Thoracic aorta (tissue), 2 donors: ENCODE data around the gene ENHO. TPM values are rescaled to one million over a fixed set of nuclear protein-coding genes. Genes with fewer than 3 reads are reported as not detected.
A peak's percentile ranks its signal among the peaks of the same experiment; 100 is the strongest.

Experiments used
- ATAC-seq: fragments of 150-250 bp; one replicate; pipeline ENCODE4 v1.8.0; 2017; ENCODE audit warnings: low read depth; ENCODE audit not compliant: insufficient number of reproducible peaks, low FRiP score
- DNase-seq: peaks from one replicate; pipeline ENCODE4 v3.0.0-alpha.2; 2020; ENCODE audit warnings: low spot score
- H3K27ac ChIP-seq, 2 donors: fragments of 200-600 bp; sonication (generic); 1 replicate in 1 of 2; 2 replicates in 1 of 2; pipeline ENCODE4 v1.5.1; 2016; ENCODE audit warnings: mild to moderate bottlenecking in 2 of 2, moderate library complexity in 2 of 2
- H3K27me3 ChIP-seq: fragments of 200-600 bp; sonication (generic); replicated peaks from 2 replicates; pipeline ENCODE4 v1.6.0; 2016; ENCODE audit warnings: mild to moderate bottlenecking; ENCODE audit not compliant: insufficient read depth
- H3K36me3 ChIP-seq: fragments of 200-600 bp; sonication (generic); one replicate; pipeline ENCODE4 v1.5.1; 2016
- H3K4me1 ChIP-seq, 2 donors: fragments of 200-600 bp; sonication (generic); 1 replicate in 1 of 2; 2 replicates in 1 of 2; pipeline versions ENCODE4 v1.5.1 to v1.6.0; 2016; ENCODE audit warnings: low read depth in 2 of 2, mild to moderate bottlenecking in 1 of 2; ENCODE audit not compliant: control insufficient read depth in 1 of 2
- H3K4me3 ChIP-seq: fragments of 200-600 bp; sonication (generic); 2 replicates; pipeline ENCODE4 v1.5.1; 2016; ENCODE audit warnings: mild to moderate bottlenecking
- H3K9me3 ChIP-seq: fragments of 200-600 bp; sonication (generic); 2 replicates; pipeline ENCODE4 v1.5.1; 2016
- CTCF ChIP-seq: fragments of 200-600 bp; sonication (generic); IDR thresholded peaks from one replicate; pipeline ENCODE4 v1.5.1; 2019; ENCODE audit warnings: antibody characterized with exemption
- total RNA-seq, 2 donors: library from RNA; depleted of rRNA; stranded (reverse); fragments of >200 nt; gene quantifications; one replicate each; pipeline versions ENCODE4 v1.1.0 to v1.2.3, GENCODE V29; 2016

The ENHO gene
- total RNA-seq, 2 donors from 2014 or later, result not detected

- Histone ChIP-seq H3K4me1 (no peaks in the 10 kb centered on the region), H3K27ac (no peak overlapping the region), H3K9me3 (no peaks in the 10 kb centered on the region), H3K36me3 (no peaks in the 10 kb centered on the region), H3K27me3 (no peaks in the 10 kb centered on the region), H3K4me3 (no peak overlapping the region)
- peak; percentile 15 for ATAC-seq
- peak; percentile 75 for TF ChIP-seq CTCF
- no peak for DNase-seq
These were observed 25.3 kb upstream of the ENHO start for GRCh38 chr9:34547960-34548611.

GRCh38 chr9:34546834-34547827 lies 24.3 kb upstream of the ENHO start:
- DNase-seq (no peak), ATAC-seq (no peak)
- Histone ChIP-seq H3K9me3 (no peaks in the 10 kb centered on the region), H3K4me1 (no peaks in the 10 kb centered on the region), H3K27ac (no peak overlapping the region), H3K27me3 (no peaks in the 10 kb centered on the region), H3K4me3 (no peak overlapping the region), H3K36me3 (no peaks in the 10 kb centered on the region)
- TF ChIP-seq CTCF, result peak; percentile 66

GRCh38 chr9:34546102-34546833 lies 23.5 kb upstream of the ENHO start:
- TF ChIP-seq CTCF, result no peak
- DNase-seq (no peak), ATAC-seq (no peak)
- Histone ChIP-seq H3K4me3 (no peak overlapping the region), H3K9me3 (no peaks in the 10 kb centered on the region), H3K27me3 (no peaks in the 10 kb centered on the region), H3K27ac (no peak overlapping the region), H3K36me3 (no peaks in the 10 kb centered on the region), H3K4me1 (no peaks in the 10 kb centered on the region)

- H3K9me3 ChIP-seq, result no peaks in the 10 kb centered on the region
- H3K36me3 ChIP-seq, result no peaks in the 10 kb centered on the region
- H3K4me1 ChIP-seq, result no peaks in the 10 kb centered on the region
- no peak for TF ChIP-seq CTCF
- DNase-seq (no peak), ATAC-seq (no peak)
- H3K27me3 ChIP-seq, result no peaks in the 10 kb centered on the region
- no peak overlapping the region for H3K4me3 ChIP-seq
- H3K27ac ChIP-seq, result no peak overlapping the region
These were observed 22.7 kb upstream of the ENHO start for GRCh38 chr9:34545497-34545896.

- no peak for ATAC-seq
- DNase-seq, result no peak
- Histone ChIP-seq H3K36me3 (no peaks in the 10 kb centered on the region), H3K4me3 (no peak overlapping the region), H3K4me1 (no peaks in the 10 kb centered on the region), H3K9me3 (no peaks in the 10 kb centered on the region), H3K27me3 (no peaks in the 10 kb centered on the region), H3K27ac (no peak overlapping the region)
- TF ChIP-seq CTCF, result no peak
These were observed 21.2 kb upstream of the ENHO start for GRCh38 chr9:34544035-34544434.
